ENCODE results near the gene TRPV5.
A peak's percentile ranks its signal among the peaks of the same experiment; 100 is the strongest.

TRPV5 gene

GRCh38 chr7:142913566-142913965 lies 20.0 kb downstream of the TRPV5 start:
- Histone ChIP-seq H3K4me1 (ENCODE audit: insufficient read depth, poor library complexity, severe bottlenecking) (no peaks in the 10 kb centered on the region), H3K9me3 (ENCODE audit: severe bottlenecking) (peaks cover 2% of the 10 kb centered on the region), H3K27ac (ENCODE audit: poor library complexity, severe bottlenecking) (no peak overlapping the region), H3K36me3 (ENCODE audit: low read depth) (no peaks in the 10 kb centered on the region), H3K27me3 (ENCODE audit: insufficient read depth, poor library complexity, severe bottlenecking) (peaks cover 5% of the 10 kb centered on the region), H3K4me3 (ENCODE audit: severe bottlenecking) (no peak overlapping the region)
- ATAC-seq (ENCODE audit: low read depth) (no peak), DNase-seq (ENCODE audit: low spot score) (no peak)
- TF ChIP-seq CTCF (IDR thresholded peaks at IDR 0.05; ENCODE audit: poor library complexity, severe bottlenecking): no peak

GRCh38 chr7:142913051-142913450 lies 20.5 kb downstream of the TRPV5 start:
- DNase-seq (ENCODE audit: low spot score): no peak
- Histone ChIP-seq H3K27ac (ENCODE audit: poor library complexity, severe bottlenecking) (no peak overlapping the region), H3K36me3 (ENCODE audit: low read depth) (no peaks in the 10 kb centered on the region), H3K4me1 (ENCODE audit: insufficient read depth, poor library complexity, severe bottlenecking) (no peaks in the 10 kb centered on the region), H3K27me3 (ENCODE audit: insufficient read depth, poor library complexity, severe bottlenecking) (peaks cover 2% of the 10 kb centered on the region), H3K4me3 (ENCODE audit: severe bottlenecking) (no peak overlapping the region), H3K9me3 (ENCODE audit: severe bottlenecking) (peaks cover 2% of the 10 kb centered on the region)
- no peak for ATAC-seq (ENCODE audit: low read depth)
- no peak for TF ChIP-seq CTCF (IDR thresholded peaks at IDR 0.05; ENCODE audit: poor library complexity, severe bottlenecking)

- no peak for ATAC-seq (ENCODE audit: low read depth)
- no peak for TF ChIP-seq CTCF (IDR thresholded peaks at IDR 0.05; ENCODE audit: poor library complexity, severe bottlenecking)
- Histone ChIP-seq H3K27ac (ENCODE audit: poor library complexity, severe bottlenecking) (no peak overlapping the region), H3K4me3 (ENCODE audit: severe bottlenecking) (no peak overlapping the region), H3K36me3 (ENCODE audit: low read depth) (no peaks in the 10 kb centered on the region), H3K27me3 (ENCODE audit: insufficient read depth, poor library complexity, severe bottlenecking) (no peaks in the 10 kb centered on the region), H3K9me3 (ENCODE audit: severe bottlenecking) (peaks cover 5% of the 10 kb centered on the region), H3K4me1 (ENCODE audit: insufficient read depth, poor library complexity, severe bottlenecking) (no peaks in the 10 kb centered on the region)
- DNase-seq (ENCODE audit: low spot score): no peak
These were observed 23.1 kb downstream of the TRPV5 start for GRCh38 chr7:142910481-142910880.

- TF ChIP-seq CTCF (IDR thresholded peaks at IDR 0.05; ENCODE audit: poor library complexity, severe bottlenecking): peak; percentile 2
- no peaks in the 10 kb centered on the region for H3K36me3 ChIP-seq (ENCODE audit: low read depth)
- no peaks in the 10 kb centered on the region for H3K27me3 ChIP-seq (ENCODE audit: insufficient read depth, poor library complexity, severe bottlenecking)
- H3K9me3 ChIP-seq (ENCODE audit: severe bottlenecking): peaks cover 5% of the 10 kb centered on the region
- H3K4me1 ChIP-seq (ENCODE audit: insufficient read depth, poor library complexity, severe bottlenecking): no peaks in the 10 kb centered on the region
- 0 out of 3 replicates have a peak, but pooled peaks have one; percentile 27 for ATAC-seq (ENCODE audit: low read depth)
- H3K27ac ChIP-seq (ENCODE audit: poor library complexity, severe bottlenecking): no peak overlapping the region
- no peak for DNase-seq (ENCODE audit: low spot score)
- no peak overlapping the region for H3K4me3 ChIP-seq (ENCODE audit: severe bottlenecking)
These were observed 23.5 kb downstream of the TRPV5 start for GRCh38 chr7:142910031-142910433.

GRCh38 chr7:142908921-142909890 lies 24.3 kb downstream of the TRPV5 start:
- Histone ChIP-seq H3K4me3 (ENCODE audit: severe bottlenecking) (no peak overlapping the region), H3K36me3 (ENCODE audit: low read depth) (no peaks in the 10 kb centered on the region), H3K9me3 (ENCODE audit: severe bottlenecking) (peaks cover 5% of the 10 kb centered on the region), H3K27me3 (ENCODE audit: insufficient read depth, poor library complexity, severe bottlenecking) (no peaks in the 10 kb centered on the region), H3K4me1 (ENCODE audit: insufficient read depth, poor library complexity, severe bottlenecking) (no peaks in the 10 kb centered on the region), H3K27ac (ENCODE audit: poor library complexity, severe bottlenecking) (no peak overlapping the region)
- DNase-seq (ENCODE audit: low spot score): no peak
- peak; percentile 67 for ATAC-seq (ENCODE audit: low read depth)
- TF ChIP-seq CTCF (IDR thresholded peaks at IDR 0.05; ENCODE audit: poor library complexity, severe bottlenecking): peak; percentile 38

Measured in RWPE2 (cell line).